ENCODE data around the gene NUFIP2. TPM values are rescaled to one million over a fixed set of nuclear protein-coding genes. Genes with fewer than 3 reads are reported as not detected.

The NUFIP2 gene
- total RNA-seq, 1 experiment from 2014 or later = 93.4 TPM

- intact Hi-C loops (cut with micrococcal nuclease; ENCODE audit: unreplicated experiment) = no loop called here
- POLR2A ChIA-PET (ENCODE audit: low non-redundant PET) = no interaction called here
These were observed 86.0 kb downstream of the NUFIP2 start for GRCh38 chr17:29207975-29208374.

More at GRCh38 chr17:29207975-29208374, 86.0 kb downstream of the NUFIP2 start:
- H3K36me3 ChIP-seq (ENCODE audit: insufficient read depth, low read length, poor library complexity, severe bottlenecking) = no peaks in the 10 kb centered on the region
- no peaks in the 10 kb centered on the region for H3K4me1 ChIP-seq (ENCODE audit: insufficient read depth, low read length, poor library complexity, severe bottlenecking)
- no peak for DNase-seq (ENCODE audit: low spot score)
- no peaks in the 10 kb centered on the region for H3K9me3 ChIP-seq (ENCODE audit: low read depth, low read length, poor library complexity, severe bottlenecking)
- no peak overlapping the region for H3K27ac ChIP-seq (ENCODE audit: low read depth, low read length, poor library complexity, severe bottlenecking)
- no peak overlapping the region for H3K4me3 ChIP-seq (ENCODE audit: low read depth, low read length, poor library complexity, severe bottlenecking)
- CTCF ChIA-PET = no interaction called here
- BruUV-seq (replicated peaks) = no TSS peak
- H3K27me3 ChIP-seq (replicated peaks; ENCODE audit: insufficient read depth, low read depth, low read length, poor library complexity) = no peaks in the 10 kb centered on the region
- no peak for TF ChIP-seq CTCF (conservative IDR thresholded peaks at IDR 0.05; ENCODE audit: low read depth, low read length)
- TF ChIP-seq EZH2 (IDR thresholded peaks at IDR 0.05; ENCODE audit: borderline replicate concordance, low read depth, low read length, poor library complexity, severe bottlenecking) = no peak

Other genes with a start within 250 kb of the NUFIP2 start
- 26.6 and 36.6 TPM in 2 replicates for gene MYO18A, start 113.8 kb downstream of the NUFIP2 start, total RNA-seq (2021)
- not detected in 2 replicates for gene CRYBA1, start 47.3 kb downstream of the NUFIP2 start, total RNA-seq (2021)
- gene TAOK1, start 96.2 kb upstream of the NUFIP2 start, total RNA-seq (2021) = 83.8 and 85.5 TPM in 2 replicates

Data from A673 (cell line).